Suprapubic skin (tissue), 4 donors: ENCODE data around the gene CTAGE1. TPM values are rescaled to one million over a fixed set of nuclear protein-coding genes. Genes with fewer than 3 reads are reported as not detected.

Experiments used
- DNase-seq, 2 donors: peaks; one replicate each; pipeline ENCODE4 v3.0.0-alpha.2; 2019; ENCODE audit warnings: low spot score in 2 of 2
- H3K27ac ChIP-seq: fragments of 200-600 bp; sonication (generic); one replicate; pipeline ENCODE4 v1.5.1; 2019
- H3K27me3 ChIP-seq: fragments of 200-600 bp; sonication (generic); one replicate; pipeline ENCODE4 v1.5.1; 2019
- H3K36me3 ChIP-seq: fragments of 200-600 bp; sonication (generic); one replicate; pipeline ENCODE4 v1.5.1; 2019
- H3K4me1 ChIP-seq: fragments of 200-600 bp; sonication (generic); one replicate; pipeline ENCODE4 v1.5.1; 2019
- H3K4me3 ChIP-seq: fragments of 200-600 bp; sonication (generic); one replicate; pipeline ENCODE4 v1.5.1; 2019; ENCODE audit warnings: mild to moderate bottlenecking
- H3K9me3 ChIP-seq: fragments of 200-600 bp; sonication (generic); one replicate; pipeline ENCODE4 v1.5.1; 2019
- CTCF ChIP-seq, 2 donors: fragments of 200-600 bp in 1 of 2; fragments of 450-650 bp in 1 of 2; sonication (generic) in 1 of 2; IDR thresholded peaks; one replicate each; pipeline ENCODE4 v1.5.1; 2016 to 2019; ENCODE audit warnings: antibody characterized with exemption in 2 of 2, mild to moderate bottlenecking in 1 of 2, moderate library complexity in 1 of 2
- EP300 ChIP-seq: sonication (generic); formaldehyde crosslinking; IDR thresholded peaks from one replicate; pipeline ENCODE4 v1.6.1; 2017; ENCODE audit warnings: antibody characterized with exemption
- POLR2A ChIP-seq, 2 donors: fragments of 450-650 bp; IDR thresholded peaks; one replicate each; pipeline ENCODE4 v1.6.1; 2017; ENCODE audit warnings: antibody characterized with exemption in 2 of 2, mild to moderate bottlenecking in 2 of 2, moderate library complexity in 2 of 2
- POLR2AphosphoS5 ChIP-seq, 3 donors: sonication (generic); formaldehyde crosslinking; IDR thresholded peaks; one replicate each; pipeline ENCODE4 v1.6.1; 2017; ENCODE audit warnings: antibody characterized with exemption in 3 of 3
- WGBS: methylation state at CpG from one replicate; pipeline ENCODE4 v1.1.5; 2018; 5-methylcytosine and 5-hydroxymethylcytosine counted together
- total RNA-seq, 4 donors: library from RNA; depleted of rRNA; stranded (reverse); fragments of >200 nt; gene quantifications; one replicate each; pipeline ENCODE4 v1.1.0, GENCODE V29; 2016

The CTAGE1 gene
- total RNA-seq, 4 donors from 2014 or later, result not detected

GRCh38 chr18:22420652-22421051 lies 2.9 kb upstream of the CTAGE1 start:
- H3K9me3 ChIP-seq, result no peaks in the 10 kb centered on the region
- TF ChIP-seq EP300 (no peak), CTCF (IDR thresholded peaks at IDR 0.05) (no peak), POLR2A (IDR thresholded peaks at IDR 0.05) (no peak), POLR2AphosphoS5 (IDR thresholded peaks at IDR 0.05) (no peak)
- 96% methylated on average over 2 of the region's 2 CpGs for WGBS
- H3K4me3 ChIP-seq, result no peak overlapping the region
- H3K27ac ChIP-seq, result no peak overlapping the region
- no peaks in the 10 kb centered on the region for H3K4me1 ChIP-seq
- no peak for DNase-seq
- H3K36me3 ChIP-seq, result no peaks in the 10 kb centered on the region
- H3K27me3 ChIP-seq, result no peaks in the 10 kb centered on the region

- Histone ChIP-seq H3K9me3 (no peaks in the 10 kb centered on the region), H3K27me3 (no peaks in the 10 kb centered on the region), H3K4me3 (no peak overlapping the region), H3K36me3 (no peaks in the 10 kb centered on the region), H3K27ac (no peak overlapping the region), H3K4me1 (no peaks in the 10 kb centered on the region)
- no peak for DNase-seq
- 47% methylated on average over 4 of the region's 4 CpGs for WGBS
- TF ChIP-seq EP300 (no peak), CTCF (IDR thresholded peaks at IDR 0.05) (no peak), POLR2AphosphoS5 (IDR thresholded peaks at IDR 0.05) (no peak), POLR2A (IDR thresholded peaks at IDR 0.05) (no peak)
Observed at GRCh38 chr18:22412176-22412911, 5.4 kb downstream of the CTAGE1 start.

- TF ChIP-seq POLR2AphosphoS5 (IDR thresholded peaks at IDR 0.05) (no peak), EP300 (no peak), POLR2A (IDR thresholded peaks at IDR 0.05) (no peak), CTCF (IDR thresholded peaks at IDR 0.05) (no peak)
- H3K27me3 ChIP-seq, result no peaks in the 10 kb centered on the region
- H3K4me3 ChIP-seq, result no peak overlapping the region
- WGBS, result 71% methylated on average over 5 of the region's 5 CpGs
- H3K27ac ChIP-seq, result no peak overlapping the region
- H3K36me3 ChIP-seq, result no peaks in the 10 kb centered on the region
- no peaks in the 10 kb centered on the region for H3K9me3 ChIP-seq
- no peaks in the 10 kb centered on the region for H3K4me1 ChIP-seq
- DNase-seq, result no peak
Observed at GRCh38 chr18:22411446-22411845, 6.3 kb downstream of the CTAGE1 start.

GRCh38 chr18:22410126-22410525 lies 7.6 kb downstream of the CTAGE1 start:
- no peak for DNase-seq
- WGBS, result 94% methylated on average over 3 of the region's 3 CpGs
- no peaks in the 10 kb centered on the region for H3K9me3 ChIP-seq
- no peaks in the 10 kb centered on the region for H3K4me1 ChIP-seq
- H3K27me3 ChIP-seq, result no peaks in the 10 kb centered on the region
- no peak overlapping the region for H3K4me3 ChIP-seq
- H3K36me3 ChIP-seq, result no peaks in the 10 kb centered on the region
- TF ChIP-seq EP300 (no peak), POLR2A (IDR thresholded peaks at IDR 0.05) (no peak), CTCF (IDR thresholded peaks at IDR 0.05) (no peak), POLR2AphosphoS5 (IDR thresholded peaks at IDR 0.05) (no peak)
- H3K27ac ChIP-seq, result no peak overlapping the region

- no peaks in the 10 kb centered on the region for H3K4me1 ChIP-seq
- no peaks in the 10 kb centered on the region for H3K36me3 ChIP-seq
- no peak overlapping the region for H3K27ac ChIP-seq
- no peaks in the 10 kb centered on the region for H3K9me3 ChIP-seq
- no peaks in the 10 kb centered on the region for H3K27me3 ChIP-seq
- H3K4me3 ChIP-seq, result no peak overlapping the region
- WGBS, result 57% methylated on average over 1 of the region's 1 CpG
- no peak for DNase-seq
- no peak for TF ChIP-seq POLR2A (IDR thresholded peaks at IDR 0.05)
- no peak for TF ChIP-seq POLR2AphosphoS5 (IDR thresholded peaks at IDR 0.05)
- TF ChIP-seq EP300, result no peak
- no peak for TF ChIP-seq CTCF (IDR thresholded peaks at IDR 0.05)
Observed at GRCh38 chr18:22409445-22409844, 8.3 kb downstream of the CTAGE1 start.
